Stimulated activated naive CD8-positive, alpha-beta T cell treated with anti-CD3 and anti-CD28 coated beads, Interleukin-15, Interleukin-2, amounts not matched to agents 100 ng/mL and 50 ng/mL, for 24 hours (primary cell): ENCODE results near the gene CLNK.

Source experiments
- H3K27ac Mint-ChIP-seq: one replicate; pipeline ENCODE4 v1.8.0; 2021; ENCODE audit warnings: mild to moderate bottlenecking, mixed read lengths
- H3K27me3 Mint-ChIP-seq: one replicate; pipeline ENCODE4 v1.8.0; 2021; ENCODE audit warnings: mixed read lengths
- H3K36me3 Mint-ChIP-seq: one replicate; pipeline ENCODE4 v1.8.0; 2021; ENCODE audit warnings: low read depth, mixed read lengths
- H3K4me1 Mint-ChIP-seq: one replicate; pipeline ENCODE4 v1.8.0; 2021; ENCODE audit warnings: low read depth, mixed read lengths
- H3K4me3 Mint-ChIP-seq: one replicate; pipeline ENCODE4 v1.8.0; 2021; ENCODE audit warnings: mild to moderate bottlenecking, mixed read lengths
- H3K9me3 Mint-ChIP-seq: one replicate; pipeline ENCODE4 v1.8.0; 2021; ENCODE audit warnings: mixed read lengths

CLNK gene

GRCh38 chr4:10661047-10661446 is 23.5 kb downstream of the CLNK start:
- Mint-ChIP-seq H3K36me3 (no peaks in the 10 kb centered on the region), H3K4me1 (peaks cover 23% of the 10 kb centered on the region), H3K27me3 (no peaks in the 10 kb centered on the region), H3K27ac (no peak overlapping the region), H3K9me3 (no peaks in the 10 kb centered on the region), H3K4me3 (no peak overlapping the region)

- Mint-ChIP-seq H3K9me3 (no peaks in the 10 kb centered on the region), H3K27me3 (no peaks in the 10 kb centered on the region), H3K36me3 (no peaks in the 10 kb centered on the region), H3K4me3 (no peak overlapping the region), H3K27ac (no peak overlapping the region), H3K4me1 (peaks cover 29% of the 10 kb centered on the region)
Measured at GRCh38 chr4:10659251-10659650, 25.3 kb downstream of the CLNK start.

GRCh38 chr4:10656988-10657387 is 27.6 kb downstream of the CLNK start:
- no peaks in the 10 kb centered on the region for H3K9me3 Mint-ChIP-seq
- H3K27me3 Mint-ChIP-seq, result no peaks in the 10 kb centered on the region
- no peaks in the 10 kb centered on the region for H3K36me3 Mint-ChIP-seq
- peaks cover 26% of the 10 kb centered on the region for H3K4me1 Mint-ChIP-seq
- peak overlapping the region; percentile 13 for H3K4me3 Mint-ChIP-seq
- H3K27ac Mint-ChIP-seq, result peak overlapping the region; percentile 58

- no peaks in the 10 kb centered on the region for H3K27me3 Mint-ChIP-seq
- no peak overlapping the region for H3K4me3 Mint-ChIP-seq
- H3K4me1 Mint-ChIP-seq, result peaks cover 26% of the 10 kb centered on the region
- H3K36me3 Mint-ChIP-seq, result no peaks in the 10 kb centered on the region
- H3K9me3 Mint-ChIP-seq, result no peaks in the 10 kb centered on the region
- no peak overlapping the region for H3K27ac Mint-ChIP-seq
Measured at GRCh38 chr4:10656420-10656819, 28.1 kb downstream of the CLNK start.

GRCh38 chr4:10655968-10656367 is 28.6 kb downstream of the CLNK start:
- no peak overlapping the region for H3K27ac Mint-ChIP-seq
- no peak overlapping the region for H3K4me3 Mint-ChIP-seq
- no peaks in the 10 kb centered on the region for H3K27me3 Mint-ChIP-seq
- H3K9me3 Mint-ChIP-seq, result no peaks in the 10 kb centered on the region
- H3K4me1 Mint-ChIP-seq, result peaks cover 26% of the 10 kb centered on the region
- no peaks in the 10 kb centered on the region for H3K36me3 Mint-ChIP-seq

DNA sequence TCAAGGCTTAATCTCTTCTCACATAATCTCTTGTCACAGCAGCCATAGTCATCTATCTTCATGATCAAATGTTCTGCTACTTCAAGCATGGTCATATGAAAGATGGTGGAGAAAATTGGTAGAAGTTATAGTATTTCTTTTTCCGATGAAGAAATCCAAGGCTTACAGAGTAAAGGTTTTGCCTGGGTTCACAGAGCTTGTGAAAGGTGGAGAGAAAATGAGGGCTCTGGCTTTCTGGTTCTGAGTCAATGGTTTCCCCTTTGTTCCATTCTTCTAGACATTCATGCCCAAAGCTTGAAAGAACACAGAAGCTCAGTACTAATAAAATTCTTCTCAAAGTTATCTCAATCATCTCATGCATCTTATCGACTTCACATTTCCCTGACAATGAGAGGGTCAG is 36.1 kb downstream of the CLNK start:
- Mint-ChIP-seq H3K4me3 (no peak overlapping the region), H3K27me3 (no peaks in the 10 kb centered on the region), H3K9me3 (no peaks in the 10 kb centered on the region), H3K4me1 (no peaks in the 10 kb centered on the region), H3K27ac (no peak overlapping the region), H3K36me3 (no peaks in the 10 kb centered on the region)

- Mint-ChIP-seq H3K36me3 (no peaks in the 10 kb centered on the region), H3K9me3 (no peaks in the 10 kb centered on the region), H3K27me3 (no peaks in the 10 kb centered on the region), H3K27ac (no peak overlapping the region), H3K4me3 (no peak overlapping the region), H3K4me1 (no peaks in the 10 kb centered on the region)
Measured at GRCh38 chr4:10647846-10648245, 36.7 kb downstream of the CLNK start.

GRCh38 chr4:10643600-10644425 is 40.8 kb downstream of the CLNK start:
- no peak overlapping the region for H3K27ac Mint-ChIP-seq
- no peaks in the 10 kb centered on the region for H3K36me3 Mint-ChIP-seq
- H3K9me3 Mint-ChIP-seq, result no peaks in the 10 kb centered on the region
- peaks cover 15% of the 10 kb centered on the region for H3K4me1 Mint-ChIP-seq
- H3K27me3 Mint-ChIP-seq, result no peaks in the 10 kb centered on the region
- no peak overlapping the region for H3K4me3 Mint-ChIP-seq

DNA sequence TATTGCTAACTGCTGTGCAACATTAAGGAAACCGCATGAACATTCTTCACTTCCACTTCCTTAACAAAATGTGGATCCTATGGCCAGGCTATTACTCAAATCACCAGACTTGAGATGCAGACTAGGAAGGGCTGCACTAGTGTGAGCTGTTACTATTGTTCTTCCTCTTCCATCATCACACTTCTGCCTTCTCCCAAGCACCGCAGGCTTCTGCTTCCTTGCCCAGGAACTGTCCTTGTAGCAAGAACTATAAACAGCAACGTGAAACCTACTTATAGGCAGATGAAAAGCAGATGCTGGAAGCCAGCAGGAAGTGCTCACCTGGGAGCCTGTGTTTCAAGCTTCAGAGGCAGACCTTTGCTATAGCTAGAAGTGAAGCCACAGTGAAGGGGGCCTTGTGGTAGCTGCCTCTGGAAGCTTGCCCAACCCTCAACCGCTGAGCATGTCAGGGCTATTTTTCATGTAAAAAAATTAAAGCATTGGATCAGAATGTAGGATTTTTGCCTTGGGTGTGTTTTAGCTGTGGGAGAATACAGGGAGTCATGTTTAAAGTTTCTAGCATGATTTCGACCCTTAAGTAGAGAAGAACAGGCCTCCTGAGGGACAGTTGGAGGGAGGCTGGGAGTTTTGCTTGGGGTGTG is 43.9 kb downstream of the CLNK start:
- no peak overlapping the region for H3K4me3 Mint-ChIP-seq
- no peaks in the 10 kb centered on the region for H3K27me3 Mint-ChIP-seq
- H3K36me3 Mint-ChIP-seq, result no peaks in the 10 kb centered on the region
- H3K9me3 Mint-ChIP-seq, result no peaks in the 10 kb centered on the region
- H3K27ac Mint-ChIP-seq, result no peak overlapping the region
- H3K4me1 Mint-ChIP-seq, result peaks cover 15% of the 10 kb centered on the region

DNA sequence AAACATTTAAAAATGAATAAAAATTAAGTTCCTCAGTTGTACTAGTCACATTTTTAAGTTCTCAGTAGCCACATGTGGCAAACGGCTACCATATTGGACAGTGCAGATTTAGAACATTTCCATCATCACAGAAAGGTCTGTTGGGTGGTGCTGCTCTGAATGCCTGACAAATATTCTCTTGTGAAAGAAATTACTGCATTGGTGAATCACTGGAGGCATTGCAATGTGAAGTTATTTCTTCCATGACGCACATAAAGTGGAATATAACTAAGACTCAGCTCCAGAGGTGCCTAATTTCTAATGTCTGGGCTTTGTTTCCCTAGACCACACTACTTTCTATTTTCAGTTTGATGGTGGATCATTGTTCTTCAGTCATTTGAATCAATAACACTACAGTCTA is 44.9 kb downstream of the CLNK start:
- no peak overlapping the region for H3K4me3 Mint-ChIP-seq
- H3K27ac Mint-ChIP-seq, result no peak overlapping the region
- H3K27me3 Mint-ChIP-seq, result no peaks in the 10 kb centered on the region
- H3K36me3 Mint-ChIP-seq, result no peaks in the 10 kb centered on the region
- no peaks in the 10 kb centered on the region for H3K9me3 Mint-ChIP-seq
- peaks cover 15% of the 10 kb centered on the region for H3K4me1 Mint-ChIP-seq

DNA sequence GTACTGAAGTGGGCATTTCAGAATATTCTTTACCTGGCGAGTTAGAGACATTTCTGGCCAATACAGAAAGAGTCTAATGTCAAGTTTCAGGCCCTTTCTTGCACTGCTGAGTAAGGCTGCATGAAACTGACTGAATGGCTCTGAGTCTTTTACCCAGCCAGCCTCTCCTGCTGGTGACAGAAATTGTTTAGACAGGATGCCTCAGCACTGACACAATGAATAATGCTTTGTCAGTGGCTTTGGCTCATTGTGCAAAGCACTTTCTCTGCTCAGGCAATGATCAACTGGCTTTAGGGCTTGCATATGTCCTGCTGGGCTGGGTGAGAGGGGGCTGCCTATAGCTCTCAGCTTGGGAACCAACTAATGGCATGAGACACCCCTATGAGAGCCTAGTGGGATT is 45.5 kb downstream of the CLNK start:
- no peak overlapping the region for H3K4me3 Mint-ChIP-seq
- no peak overlapping the region for H3K27ac Mint-ChIP-seq
- H3K27me3 Mint-ChIP-seq, result no peaks in the 10 kb centered on the region
- H3K9me3 Mint-ChIP-seq, result no peaks in the 10 kb centered on the region
- no peaks in the 10 kb centered on the region for H3K36me3 Mint-ChIP-seq
- H3K4me1 Mint-ChIP-seq, result peaks cover 15% of the 10 kb centered on the region

- Mint-ChIP-seq H3K4me1 (peaks cover 10% of the 10 kb centered on the region), H3K27ac (no peak overlapping the region), H3K27me3 (no peaks in the 10 kb centered on the region), H3K9me3 (peaks cover 3% of the 10 kb centered on the region), H3K36me3 (no peaks in the 10 kb centered on the region), H3K4me3 (no peak overlapping the region)
Measured at GRCh38 chr4:10635091-10635490, 49.5 kb downstream of the CLNK start.

- H3K27ac Mint-ChIP-seq, result peak overlapping the region; percentile 31
- peaks cover 26% of the 10 kb centered on the region for H3K4me1 Mint-ChIP-seq
- peaks cover 3% of the 10 kb centered on the region for H3K9me3 Mint-ChIP-seq
- no peaks in the 10 kb centered on the region for H3K36me3 Mint-ChIP-seq
- no peak overlapping the region for H3K4me3 Mint-ChIP-seq
- H3K27me3 Mint-ChIP-seq, result no peaks in the 10 kb centered on the region
Measured at GRCh38 chr4:10629394-10629793, 55.2 kb downstream of the CLNK start.

DNA sequence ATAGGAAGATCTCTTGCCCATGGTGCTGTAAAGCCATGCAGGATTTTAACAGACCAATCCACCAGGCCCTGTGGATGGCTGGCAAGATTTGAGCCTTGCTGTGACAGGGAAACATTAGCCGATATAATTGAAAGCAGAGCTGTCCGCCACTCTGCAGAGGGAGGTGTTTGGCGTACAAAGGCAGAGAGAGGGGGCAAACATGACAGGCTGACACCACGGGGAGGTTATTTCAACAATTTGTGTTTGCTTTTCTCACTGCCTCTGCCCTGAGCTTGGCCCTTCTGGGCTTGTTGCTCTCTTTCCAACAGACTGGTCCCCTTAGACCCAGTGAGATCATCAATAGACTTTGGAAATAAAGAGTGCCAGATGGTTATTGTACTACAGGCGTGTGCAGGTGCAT is 59.4 kb downstream of the CLNK start:
- Mint-ChIP-seq H3K36me3 (no peaks in the 10 kb centered on the region), H3K9me3 (no peaks in the 10 kb centered on the region), H3K4me3 (no peak overlapping the region), H3K4me1 (peaks cover 21% of the 10 kb centered on the region), H3K27ac (no peak overlapping the region), H3K27me3 (no peaks in the 10 kb centered on the region)

DNA sequence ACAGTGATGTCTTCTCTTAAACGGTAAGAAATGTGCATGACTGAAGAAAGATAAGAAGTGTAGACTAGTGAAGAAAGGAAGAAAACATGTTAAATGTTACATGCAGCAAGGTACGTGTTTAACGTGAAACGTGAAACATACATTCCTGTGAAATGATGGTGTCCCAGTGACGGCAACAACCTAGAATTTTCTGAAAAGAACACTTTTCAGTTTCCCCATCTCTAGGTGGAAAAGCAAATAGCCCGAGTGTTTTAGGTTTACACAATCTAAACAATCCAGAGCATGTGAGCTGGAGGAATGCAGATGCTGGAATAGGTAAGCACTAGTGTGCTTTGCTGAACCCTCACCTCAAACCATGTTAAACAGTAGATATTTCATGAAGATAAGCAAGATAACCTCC is 60.7 kb downstream of the CLNK start:
- H3K4me1 Mint-ChIP-seq, result peaks cover 11% of the 10 kb centered on the region
- H3K27me3 Mint-ChIP-seq, result no peaks in the 10 kb centered on the region

DNA sequence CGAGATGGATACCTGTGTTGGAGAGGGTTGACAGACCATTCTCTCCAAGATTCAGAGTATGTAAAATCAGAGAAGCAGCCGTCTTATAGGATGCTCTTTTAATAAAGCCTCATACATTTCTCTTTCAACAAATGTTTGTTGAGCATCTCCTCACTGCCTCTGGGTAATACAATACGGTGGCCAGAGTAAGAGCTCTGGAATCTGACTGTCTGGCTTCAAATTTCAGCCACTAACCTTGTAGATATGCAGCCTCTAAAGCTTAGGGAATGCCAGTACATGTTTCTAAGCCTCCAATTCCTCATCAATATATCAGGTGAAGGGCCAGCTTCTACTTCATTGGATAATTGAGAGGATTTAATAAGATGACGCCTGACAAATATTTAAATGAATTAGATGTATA is 61.3 kb downstream of the CLNK start:
- no peaks in the 10 kb centered on the region for H3K36me3 Mint-ChIP-seq
- no peaks in the 10 kb centered on the region for H3K9me3 Mint-ChIP-seq
- H3K4me1 Mint-ChIP-seq, result peaks cover 8% of the 10 kb centered on the region
- H3K27me3 Mint-ChIP-seq, result no peaks in the 10 kb centered on the region
- H3K27ac Mint-ChIP-seq, result no peak overlapping the region
- H3K4me3 Mint-ChIP-seq, result no peak overlapping the region

More for the DNA sequence above, 60.7 kb downstream of the CLNK start:
- Mint-ChIP-seq H3K27ac (no peak overlapping the region), H3K9me3 (no peaks in the 10 kb centered on the region), H3K36me3 (no peaks in the 10 kb centered on the region), H3K4me3 (no peak overlapping the region)
